HG02852 (cell line): Measurements from ENCODE around the gene OPA3.
A peak's percentile ranks its signal among the peaks of the same experiment; 100 is the strongest.

ENCODE experiments used
- ATAC-seq: cut with Tn5 transposase; IDR thresholded peaks from one replicate; pipeline ENCODE4 v1.9.1; 2021; ENCODE audit warnings: mild to moderate bottlenecking, moderate library complexity; ENCODE audit not compliant: unreplicated experiment

The OPA3 gene

DNA sequence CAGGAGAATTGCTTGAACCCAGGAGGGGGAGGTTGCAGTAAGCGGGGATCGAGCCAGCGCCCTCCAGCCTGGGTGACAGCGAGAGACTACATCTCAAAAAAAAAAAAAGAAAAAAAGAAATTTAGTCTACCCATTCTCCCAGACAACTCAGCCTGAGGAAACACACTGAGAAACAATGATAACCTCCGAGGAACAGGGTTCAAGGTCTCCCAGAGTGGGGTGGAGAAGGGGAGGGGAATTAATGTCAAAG is 78.7 kb downstream of the OPA3 start:
- ATAC-seq, result no peak

DNA sequence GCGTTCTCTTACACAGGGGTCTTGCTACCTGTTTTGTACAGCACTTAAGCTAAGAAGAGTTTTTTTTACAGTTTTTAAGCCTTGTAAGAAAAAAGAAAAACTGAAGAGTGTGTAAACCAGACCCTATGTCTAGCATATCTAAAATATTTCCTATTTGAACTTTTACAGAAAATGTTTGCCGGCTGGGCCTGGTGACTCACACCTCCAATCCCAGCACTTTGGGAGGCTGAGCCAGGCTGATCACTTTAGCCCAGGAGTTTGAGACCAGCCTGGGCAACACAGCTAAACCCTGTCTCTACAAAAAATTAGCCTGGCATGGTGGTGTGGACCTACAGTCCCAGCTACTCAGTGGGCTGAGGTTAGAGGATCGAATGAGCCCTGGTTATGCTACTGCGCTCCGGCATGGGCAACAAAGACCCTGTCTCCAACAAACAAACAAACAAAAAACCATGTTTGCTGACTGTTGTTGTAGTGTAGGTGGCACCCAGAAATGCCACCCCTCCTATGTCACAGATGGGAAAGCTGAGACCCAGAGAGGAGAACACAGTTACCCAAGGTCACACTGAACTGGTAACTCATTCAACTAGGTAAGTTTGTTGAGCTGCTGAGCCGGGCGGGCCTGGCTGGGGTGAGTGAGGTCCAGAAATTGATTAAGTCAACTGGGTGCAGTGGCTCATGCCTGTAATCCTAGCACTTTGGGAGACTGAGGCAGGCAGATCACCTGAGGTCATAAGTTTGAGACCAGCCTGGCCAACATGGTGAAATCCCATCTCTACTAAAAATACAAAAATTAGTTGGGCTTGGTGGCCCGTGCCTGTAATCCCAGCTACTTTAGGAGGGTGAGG is 79.2 kb downstream of the OPA3 start:
- no peak for ATAC-seq

- no peak for ATAC-seq
Observed at GRCh38 chr19:45503909-45504308, 80.7 kb downstream of the OPA3 start.

DNA sequence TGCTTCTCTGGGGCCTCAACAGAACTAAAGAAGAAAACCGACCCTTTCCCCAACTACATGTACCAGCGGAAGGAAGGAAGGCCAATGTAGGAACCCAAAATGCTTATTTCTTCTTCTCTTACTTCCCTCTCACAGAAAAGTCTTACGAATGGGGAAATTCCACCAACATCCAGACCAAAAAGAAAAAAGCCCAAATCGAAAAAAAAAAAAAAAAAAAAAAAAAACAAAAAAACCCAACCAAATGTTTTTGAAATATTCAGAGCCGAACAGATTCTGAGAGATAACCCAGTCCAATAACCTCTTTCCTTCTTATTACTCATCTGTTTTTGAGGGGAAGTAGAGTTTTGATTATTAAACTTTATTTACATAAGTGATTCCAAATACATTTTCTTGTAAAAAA is 82.5 kb downstream of the OPA3 start:
- ATAC-seq, result no peak

GRCh38 chr19:45501730-45502014 is 82.9 kb downstream of the OPA3 start:
- ATAC-seq, result no peak

DNA sequence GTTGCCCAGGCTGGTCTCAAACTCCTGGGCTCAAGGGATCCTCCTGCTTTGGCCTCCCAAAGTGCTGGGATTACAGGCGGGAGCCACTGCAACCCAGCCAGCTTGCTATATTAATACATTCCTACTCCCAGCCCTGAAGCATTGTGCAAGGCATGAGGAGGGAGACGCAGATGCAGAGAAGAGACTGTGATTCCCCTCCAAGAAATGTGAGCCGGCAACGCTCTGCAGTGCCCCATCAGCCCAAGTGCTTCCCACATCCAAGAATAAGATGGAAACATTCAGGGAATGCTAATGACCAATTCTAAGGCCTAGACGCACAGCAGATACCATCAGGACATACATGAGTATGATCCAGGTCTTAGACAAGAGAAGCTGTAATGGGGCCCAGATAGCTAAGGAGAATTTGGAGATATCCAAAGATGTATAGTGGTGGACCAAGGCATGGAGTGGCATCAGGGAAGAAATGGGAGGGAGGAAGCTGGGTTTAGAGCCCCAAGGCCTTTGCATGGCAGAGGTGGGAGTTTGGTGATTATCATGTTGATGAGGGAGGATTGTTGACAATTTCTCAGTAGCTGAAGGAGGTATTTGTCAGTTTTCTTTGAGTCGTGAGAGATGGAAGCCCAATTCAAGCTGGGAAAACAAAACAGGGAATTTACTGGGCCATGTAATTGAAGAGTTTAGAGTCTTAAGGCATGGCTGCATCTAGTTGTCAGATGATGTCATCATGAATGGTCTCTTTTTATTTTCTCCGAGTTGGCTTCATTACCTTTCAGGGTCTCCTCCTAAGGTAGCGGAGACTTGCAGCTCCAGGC is 83.5 kb downstream of the OPA3 start:
- no peak for ATAC-seq

- no peak for ATAC-seq
Observed at GRCh38 chr19:45499196-45500180, 85.1 kb downstream of the OPA3 start.

GRCh38 chr19:45498411-45499195 is 86.0 kb downstream of the OPA3 start, which contains the start of gene PPM1N:
TSS of gene PPM1N (plus strand) at chr19:45498443. CDS start at chr19:45498473, 30 bp downstream.
- no peak for ATAC-seq

GRCh38 chr19:45497791-45498190 is 86.8 kb downstream of the OPA3 start:
- no peak for ATAC-seq

GRCh38 chr19:45496349-45496953 is 88.2 kb downstream of the OPA3 start:
- no peak for ATAC-seq

GRCh38 chr19:45495178-45495577 is 89.4 kb downstream of the OPA3 start:
- ATAC-seq, result no peak

DNA sequence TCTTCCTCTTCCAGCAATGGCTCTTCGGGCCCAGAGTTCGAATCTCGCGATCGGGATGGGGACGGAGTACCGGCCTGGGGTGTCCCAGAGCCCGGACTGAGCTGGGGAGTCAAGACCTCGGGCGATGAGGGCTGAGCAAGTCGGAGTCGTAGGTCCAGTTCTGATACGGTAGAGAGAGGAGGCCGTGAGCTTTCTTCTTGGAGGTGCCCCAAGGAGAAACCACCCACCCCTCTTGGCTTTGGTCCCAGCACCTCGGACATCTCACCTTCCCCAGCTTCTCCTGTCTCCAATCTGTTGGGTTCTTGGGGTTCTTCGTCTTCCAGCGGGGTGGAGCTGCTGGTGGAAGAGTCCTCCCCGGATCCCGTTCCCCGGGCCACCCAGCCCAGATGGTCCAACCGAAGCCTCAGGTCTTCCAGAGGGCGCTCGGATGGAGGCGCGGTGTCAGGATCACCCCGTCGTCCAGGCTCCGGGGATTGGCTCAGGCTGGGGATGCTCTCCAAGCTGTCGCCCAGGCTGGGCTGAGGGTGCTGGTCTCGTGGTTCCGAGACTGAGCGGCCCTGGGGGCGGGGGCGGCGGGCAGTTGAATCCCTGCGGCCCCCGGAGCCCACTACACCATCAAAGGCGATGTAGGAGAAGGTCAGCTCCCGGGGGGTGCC is 90.2 kb downstream of the OPA3 start:
- no peak for ATAC-seq

GRCh38 chr19:45492627-45493470 is 91.8 kb downstream of the OPA3 start:
- ATAC-seq, result no peak

DNA sequence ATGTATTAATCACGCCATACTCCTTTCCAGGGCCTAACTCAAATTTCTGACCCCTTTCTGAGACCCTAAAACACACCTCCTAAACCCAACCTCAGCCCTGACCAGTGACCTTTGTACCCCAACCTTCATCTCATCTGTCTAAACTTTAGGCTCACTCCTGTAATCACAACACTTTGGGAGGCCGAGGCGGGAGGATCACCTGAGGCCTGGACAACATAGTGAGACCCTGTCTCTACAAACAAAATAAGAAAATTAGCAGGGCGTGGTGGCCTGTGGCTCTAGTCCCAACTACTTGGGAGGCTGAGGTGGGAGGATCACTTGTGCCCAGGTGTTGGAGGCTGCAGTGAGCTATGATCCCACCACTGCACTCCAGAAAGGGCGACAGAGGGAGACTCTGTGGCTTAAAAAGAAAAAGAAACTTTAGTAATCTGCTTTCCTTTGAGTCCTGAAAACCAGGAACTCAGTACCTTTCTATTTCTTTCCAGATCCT is 92.4 kb downstream of the OPA3 start:
- ATAC-seq, result no peak

DNA sequence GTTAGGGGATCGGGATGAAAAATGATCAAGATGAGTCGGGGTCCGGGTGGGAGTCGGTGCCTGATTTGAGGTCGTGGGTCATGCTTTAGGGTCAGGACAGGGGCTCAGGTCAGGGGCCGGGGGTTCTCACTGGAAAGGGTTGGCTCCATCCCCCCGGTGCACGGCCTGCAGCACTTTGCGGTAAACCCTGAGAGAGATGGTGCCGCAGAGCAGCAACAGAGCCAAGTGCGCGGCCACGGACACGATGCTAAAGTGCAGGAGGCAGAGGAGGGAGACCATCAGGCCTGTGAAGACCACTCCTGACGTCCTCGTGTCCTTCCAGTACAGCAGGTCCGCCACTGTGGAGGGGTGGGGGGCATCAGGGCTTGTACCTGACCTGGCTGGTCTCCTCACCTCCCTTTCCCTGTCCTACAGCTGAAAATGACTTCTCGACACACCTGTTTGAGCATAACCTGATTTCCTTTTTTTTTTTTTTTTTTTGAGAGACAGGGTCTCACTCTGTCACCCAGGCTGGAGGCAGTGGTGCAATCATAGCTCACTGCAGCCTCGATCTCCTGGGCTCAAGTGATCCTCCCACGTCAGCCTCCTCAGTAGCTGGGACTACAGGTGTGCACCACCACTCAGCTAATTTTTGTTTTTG is 95.3 kb downstream of the OPA3 start:
- ATAC-seq, result no peak

- ATAC-seq, result no peak
Observed at GRCh38 chr19:45488708-45489107, 95.9 kb downstream of the OPA3 start.

DNA sequence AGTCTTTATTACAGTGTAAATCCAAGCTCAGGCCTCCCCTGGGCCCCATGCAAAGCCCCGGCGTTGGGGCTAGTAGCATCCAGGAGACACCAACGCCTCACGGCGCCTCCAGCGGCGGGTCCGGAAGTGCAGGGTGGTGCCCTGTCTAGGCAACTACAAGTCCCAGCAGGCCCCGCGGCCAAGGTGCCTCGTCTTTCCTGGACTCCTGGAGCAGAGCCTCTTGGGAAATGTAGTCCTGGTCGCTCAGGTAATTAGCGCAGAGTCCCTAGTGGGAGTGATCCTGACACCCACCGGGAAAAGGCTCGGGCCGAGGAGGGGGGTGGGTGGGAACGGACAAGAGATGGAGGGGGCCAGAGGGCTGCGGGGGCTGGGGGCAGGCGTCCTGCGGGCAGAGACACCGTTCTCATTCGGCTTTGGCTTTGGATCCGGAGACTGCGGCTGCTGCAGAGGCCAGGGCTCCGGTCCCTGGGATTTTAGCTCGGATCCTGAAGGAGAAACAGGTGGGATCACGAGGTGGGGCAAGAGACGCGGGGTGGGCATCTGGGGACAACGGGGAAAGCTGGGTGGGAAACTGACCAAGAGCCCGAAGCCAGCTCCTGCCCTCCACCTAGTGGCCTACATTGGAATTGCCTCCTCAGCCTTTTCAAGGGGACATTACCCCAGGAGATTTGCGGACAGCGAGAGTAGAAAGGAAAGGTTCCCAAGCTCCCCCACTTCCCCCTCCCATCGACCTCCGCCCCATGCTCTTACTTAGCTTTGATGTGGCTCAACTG is 99.1 kb downstream of the OPA3 start:
- peak; percentile 83 for ATAC-seq
